KMS-11 (cell line): ENCODE measurements around the gene HMGCS2.

Source experiments
- H2AFZ ChIP-seq: fragments of 200-600 bp; sonication (generic); 2 replicates; pipeline ENCODE4 v1.6.1; 2016; ENCODE audit warnings: antibody characterized with exemption, mixed run types, low read depth
- H3K27ac ChIP-seq: fragments of 200-600 bp; sonication (generic); 2 replicates; pipeline ENCODE4 v1.6.1; 2016; ENCODE audit warnings: mild to moderate bottlenecking, mixed run types
- H3K27me3 ChIP-seq: fragments of 200-600 bp; sonication (generic); 2 replicates; pipeline ENCODE4 v1.6.1; 2017; ENCODE audit warnings: mild to moderate bottlenecking, low read depth, mixed run types, moderate library complexity; ENCODE audit not compliant: insufficient read depth
- H3K36me3 ChIP-seq: fragments of 200-600 bp; sonication (generic); 2 replicates; pipeline ENCODE4 v1.6.1; 2017; ENCODE audit warnings: mild to moderate bottlenecking, mixed run types; ENCODE audit not compliant: insufficient read depth
- H3K4me1 ChIP-seq: fragments of 200-600 bp; sonication (generic); 2 replicates; pipeline ENCODE4 v1.6.1; 2016; ENCODE audit warnings: mild to moderate bottlenecking, low read depth, mixed run types; ENCODE audit not compliant: poor library complexity, severe bottlenecking
- H3K4me2 ChIP-seq: fragments of 200-600 bp; sonication (generic); 2 replicates; pipeline ENCODE4 v1.7.0; 2016; ENCODE audit warnings: mild to moderate bottlenecking, mixed run types
- H3K4me3 ChIP-seq: fragments of 200-600 bp; sonication (generic); IDR thresholded peaks from 2 replicates; pipeline ENCODE4 v1.6.1; 2017; ENCODE audit warnings: low read depth, low read length, mixed read lengths; ENCODE audit not compliant: insufficient read depth
- H3K79me2 ChIP-seq: fragments of 200-600 bp; sonication (generic); 2 replicates; pipeline ENCODE4 v1.6.1; 2016; ENCODE audit warnings: low read depth, mixed run types; ENCODE audit not compliant: insufficient read depth
- H3K9ac ChIP-seq: fragments of 200-600 bp; sonication (generic); 2 replicates; pipeline ENCODE4 v1.6.1; 2016; ENCODE audit warnings: mild to moderate bottlenecking, mixed run types
- H4K20me1 ChIP-seq: fragments of 200-600 bp; sonication (generic); 2 replicates; pipeline ENCODE4 v1.6.1; 2016; ENCODE audit warnings: mild to moderate bottlenecking, mixed run types; ENCODE audit not compliant: insufficient read depth
- CTCF ChIP-seq: fragments of 200-600 bp; sonication (generic); conservative IDR thresholded peaks from 2 replicates; pipeline ENCODE4 v1.6.1; 2017; ENCODE audit warnings: low read depth, mild to moderate bottlenecking, antibody characterized with exemption, low read length, moderate library complexity, mixed read lengths

The HMGCS2 gene

GRCh38 chr1:119814288-119814687, 45.6 kb upstream of the HMGCS2 start:
- Histone ChIP-seq H4K20me1 (no peaks in the 10 kb centered on the region), H3K27me3 (no peaks in the 10 kb centered on the region), H3K4me2 (no peak overlapping the region), H3K4me1 (no peaks in the 10 kb centered on the region), H2AFZ (no peak overlapping the region), H3K4me3 (no peak overlapping the region), H3K27ac (no peak overlapping the region), H3K36me3 (no peaks in the 10 kb centered on the region), H3K79me2 (no peaks in the 10 kb centered on the region), H3K9ac (no peak overlapping the region)
- no peak for TF ChIP-seq CTCF

- no peaks in the 10 kb centered on the region for H3K36me3 ChIP-seq
- no peak overlapping the region for H3K9ac ChIP-seq
- H2AFZ ChIP-seq, result no peak overlapping the region
- H4K20me1 ChIP-seq, result no peaks in the 10 kb centered on the region
- peaks cover 4% of the 10 kb centered on the region for H3K4me1 ChIP-seq
- no peaks in the 10 kb centered on the region for H3K79me2 ChIP-seq
- no peak overlapping the region for H3K27ac ChIP-seq
- H3K27me3 ChIP-seq, result no peaks in the 10 kb centered on the region
- TF ChIP-seq CTCF, result no peak
- no peak overlapping the region for H3K4me3 ChIP-seq
- H3K4me2 ChIP-seq, result no peak overlapping the region
Observed at GRCh38 chr1:119811985-119812557, 43.4 kb upstream of the HMGCS2 start.

- Histone ChIP-seq H3K27ac (no peak within 1 kb of the TSS), H2AFZ (no peak within 1 kb of the TSS), H3K27me3 (no peaks in the 10 kb centered on the region), H3K9ac (no peak within 1 kb of the TSS), H3K79me2 (no peaks in the 10 kb centered on the region), H3K4me3 (no peak within 1 kb of the TSS), H4K20me1 (no peaks in the 10 kb centered on the region), H3K4me2 (no peak within 1 kb of the TSS), H3K36me3 (no peaks in the 10 kb centered on the region), H3K4me1 (peaks cover 9% of the 10 kb centered on the region)
- TF ChIP-seq CTCF, result no peak
Observed at GRCh38 chr1:119811387-119811786, 42.7 kb upstream of the HMGCS2 start, which contains the start of gene REG4. REG4 (minus strand) TSS chr1:119811460; CDS start chr1:119808769, 2,691 bp downstream.

GRCh38 chr1:119808972-119809550, 40.4 kb upstream of the HMGCS2 start:
- Histone ChIP-seq H3K36me3 (no peaks in the 10 kb centered on the region), H4K20me1 (no peaks in the 10 kb centered on the region), H3K79me2 (no peaks in the 10 kb centered on the region), H3K9ac (no peak overlapping the region), H3K4me3 (no peak overlapping the region), H3K27me3 (no peaks in the 10 kb centered on the region), H3K27ac (no peak overlapping the region), H3K4me1 (peaks cover 12% of the 10 kb centered on the region), H3K4me2 (no peak overlapping the region; the same call in 1 of the 2 replicates), H2AFZ (0 out of 2 replicates have a peak overlapping the region, but pooled peaks have one; percentile 17)
- TF ChIP-seq CTCF, result peak; percentile 74
